ENCODE measurements around the gene RARB.

RARB gene

DNA sequence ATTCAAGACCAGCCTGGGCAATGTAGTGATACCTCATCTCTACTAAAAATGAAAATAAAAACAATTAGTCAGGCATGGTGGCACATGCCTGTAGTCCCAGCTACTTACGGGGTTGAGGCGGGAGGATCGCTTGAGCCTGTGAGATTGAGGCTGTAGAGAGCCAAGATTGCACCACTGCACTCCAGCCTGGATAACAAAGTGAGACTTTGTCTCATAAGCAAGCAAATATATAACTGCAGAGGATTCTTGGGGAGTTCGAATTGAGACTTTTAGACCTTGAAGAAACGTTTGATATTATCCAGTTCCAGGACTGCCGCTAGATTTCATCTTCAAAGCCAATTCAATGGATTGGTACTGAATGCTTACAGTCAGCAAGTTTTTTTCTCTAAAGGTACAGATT is 11.9 kb upstream of the RARB start:
- no peak for DNase-seq (ENCODE audit: low read depth in 1 of 2, low spot score in 1 of 2)
- Histone ChIP-seq H3K27ac (replicated peaks) (no peak overlapping the region), H3K27me3 (ENCODE audit: insufficient read depth, poor library complexity, severe bottlenecking) (no peaks in the 10 kb centered on the region), H3K4me3 (replicated peaks; ENCODE audit: insufficient read depth, low read length) (no peak overlapping the region)
- TF ChIP-seq SPI1 (IDR thresholded peaks at IDR 0.05; ENCODE audit: borderline replicate concordance, low read depth) = no peak
- no peak for TF ChIP-seq GABPA (IDR thresholded peaks at IDR 0.05; ENCODE audit: low read depth)
- TF ChIP-seq, protein P1, sequence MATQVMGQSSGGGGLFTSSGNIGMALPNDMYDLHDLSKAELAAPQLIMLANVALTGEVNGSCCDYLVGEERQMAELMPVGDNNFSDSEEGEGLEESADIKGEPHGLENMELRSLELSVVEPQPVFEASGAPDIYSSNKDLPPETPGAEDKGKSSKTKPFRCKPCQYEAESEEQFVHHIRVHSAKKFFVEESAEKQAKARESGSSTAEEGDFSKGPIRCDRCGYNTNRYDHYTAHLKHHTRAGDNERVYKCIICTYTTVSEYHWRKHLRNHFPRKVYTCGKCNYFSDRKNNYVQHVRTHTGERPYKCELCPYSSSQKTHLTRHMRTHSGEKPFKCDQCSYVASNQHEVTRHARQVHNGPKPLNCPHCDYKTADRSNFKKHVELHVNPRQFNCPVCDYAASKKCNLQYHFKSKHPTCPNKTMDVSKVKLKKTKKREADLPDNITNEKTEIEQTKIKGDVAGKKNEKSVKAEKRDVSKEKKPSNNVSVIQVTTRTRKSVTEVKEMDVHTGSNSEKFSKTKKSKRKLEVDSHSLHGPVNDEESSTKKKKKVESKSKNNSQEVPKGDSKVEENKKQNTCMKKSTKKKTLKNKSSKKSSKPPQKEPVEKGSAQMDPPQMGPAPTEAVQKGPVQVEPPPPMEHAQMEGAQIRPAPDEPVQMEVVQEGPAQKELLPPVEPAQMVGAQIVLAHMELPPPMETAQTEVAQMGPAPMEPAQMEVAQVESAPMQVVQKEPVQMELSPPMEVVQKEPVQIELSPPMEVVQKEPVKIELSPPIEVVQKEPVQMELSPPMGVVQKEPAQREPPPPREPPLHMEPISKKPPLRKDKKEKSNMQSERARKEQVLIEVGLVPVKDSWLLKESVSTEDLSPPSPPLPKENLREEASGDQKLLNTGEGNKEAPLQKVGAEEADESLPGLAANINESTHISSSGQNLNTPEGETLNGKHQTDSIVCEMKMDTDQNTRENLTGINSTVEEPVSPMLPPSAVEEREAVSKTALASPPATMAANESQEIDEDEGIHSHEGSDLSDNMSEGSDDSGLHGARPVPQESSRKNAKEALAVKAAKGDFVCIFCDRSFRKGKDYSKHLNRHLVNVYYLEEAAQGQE (IDR thresholded peaks at IDR 0.05; ENCODE audit: insufficient replicate concordance, low read depth) = no peak
- TF ChIP-seq, protein P2, sequence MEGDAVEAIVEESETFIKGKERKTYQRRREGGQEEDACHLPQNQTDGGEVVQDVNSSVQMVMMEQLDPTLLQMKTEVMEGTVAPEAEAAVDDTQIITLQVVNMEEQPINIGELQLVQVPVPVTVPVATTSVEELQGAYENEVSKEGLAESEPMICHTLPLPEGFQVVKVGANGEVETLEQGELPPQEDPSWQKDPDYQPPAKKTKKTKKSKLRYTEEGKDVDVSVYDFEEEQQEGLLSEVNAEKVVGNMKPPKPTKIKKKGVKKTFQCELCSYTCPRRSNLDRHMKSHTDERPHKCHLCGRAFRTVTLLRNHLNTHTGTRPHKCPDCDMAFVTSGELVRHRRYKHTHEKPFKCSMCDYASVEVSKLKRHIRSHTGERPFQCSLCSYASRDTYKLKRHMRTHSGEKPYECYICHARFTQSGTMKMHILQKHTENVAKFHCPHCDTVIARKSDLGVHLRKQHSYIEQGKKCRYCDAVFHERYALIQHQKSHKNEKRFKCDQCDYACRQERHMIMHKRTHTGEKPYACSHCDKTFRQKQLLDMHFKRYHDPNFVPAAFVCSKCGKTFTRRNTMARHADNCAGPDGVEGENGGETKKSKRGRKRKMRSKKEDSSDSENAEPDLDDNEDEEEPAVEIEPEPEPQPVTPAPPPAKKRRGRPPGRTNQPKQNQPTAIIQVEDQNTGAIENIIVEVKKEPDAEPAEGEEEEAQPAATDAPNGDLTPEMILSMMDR (IDR thresholded peaks at IDR 0.05; ENCODE audit: insufficient read depth, low read length) = no peak
- TF ChIP-seq POLR2AphosphoS5 (IDR thresholded peaks at IDR 0.05; ENCODE audit: low read depth) = no peak

DNA sequence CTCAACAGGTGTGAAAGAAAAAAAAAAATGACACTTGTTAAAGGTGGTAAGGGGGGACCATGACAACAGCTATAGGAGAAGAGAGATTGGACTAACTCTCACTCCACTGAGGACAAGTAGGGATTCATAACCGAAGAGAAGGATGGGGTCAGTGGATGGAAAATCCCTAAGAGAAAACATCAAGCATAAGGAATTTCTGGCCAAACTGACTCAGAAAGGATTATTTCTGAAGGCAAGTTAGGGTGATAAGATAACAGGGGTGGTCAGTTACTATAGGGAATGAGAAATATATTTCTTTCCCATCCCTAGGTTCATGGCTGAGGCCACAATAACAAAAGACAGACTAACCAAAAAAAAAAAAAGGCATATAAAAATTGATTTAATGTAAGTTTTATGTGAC is 9.5 kb upstream of the RARB start:
- no peaks in the 10 kb centered on the region for H3K27me3 ChIP-seq (ENCODE audit: insufficient read depth, poor library complexity, severe bottlenecking)
- H3K4me3 ChIP-seq (replicated peaks; ENCODE audit: insufficient read depth, low read length) = no peak overlapping the region
- TF ChIP-seq POLR2AphosphoS5 (IDR thresholded peaks at IDR 0.05; ENCODE audit: low read depth) (no peak), SPI1 (IDR thresholded peaks at IDR 0.05; ENCODE audit: borderline replicate concordance, low read depth) (no peak), GABPA (IDR thresholded peaks at IDR 0.05; ENCODE audit: low read depth) (no peak)
- TF ChIP-seq, protein P1 (IDR thresholded peaks at IDR 0.05; ENCODE audit: insufficient replicate concordance, low read depth) = no peak
- TF ChIP-seq, protein P2 (IDR thresholded peaks at IDR 0.05; ENCODE audit: insufficient read depth, low read length) = no peak
- DNase-seq (ENCODE audit: low read depth in 1 of 2, low spot score in 1 of 2) = no peak
- H3K27ac ChIP-seq (replicated peaks) = no peak overlapping the region

DNA sequence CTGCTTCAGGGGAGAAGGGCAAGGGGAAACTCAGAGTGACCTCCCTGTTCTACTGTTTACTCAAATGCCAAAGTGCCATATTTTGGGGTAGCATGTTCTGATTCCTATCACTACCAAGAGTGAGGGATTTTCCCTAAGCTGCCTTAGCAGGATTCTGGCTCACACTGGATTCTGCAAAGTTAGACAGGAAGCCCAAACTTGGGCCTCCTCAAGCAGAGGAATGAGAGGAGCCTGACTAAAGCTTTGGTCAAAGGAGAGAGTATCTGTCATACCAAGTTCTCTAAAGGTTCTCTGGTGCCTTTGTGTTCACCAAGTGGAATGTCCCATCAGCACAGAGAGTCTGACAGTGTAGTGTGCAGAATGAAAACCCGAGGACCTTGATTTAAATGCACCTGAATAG is 8.8 kb upstream of the RARB start:
- DNase-seq (ENCODE audit: low read depth in 1 of 2, low spot score in 1 of 2) = no peak
- H3K27me3 ChIP-seq (ENCODE audit: insufficient read depth, poor library complexity, severe bottlenecking) = no peaks in the 10 kb centered on the region
- H3K4me3 ChIP-seq (replicated peaks; ENCODE audit: insufficient read depth, low read length) = no peak overlapping the region
- no peak overlapping the region for H3K27ac ChIP-seq (replicated peaks)
- TF ChIP-seq SPI1 (IDR thresholded peaks at IDR 0.05; ENCODE audit: borderline replicate concordance, low read depth) (no peak), POLR2AphosphoS5 (IDR thresholded peaks at IDR 0.05; ENCODE audit: low read depth) (no peak), GABPA (IDR thresholded peaks at IDR 0.05; ENCODE audit: low read depth) (no peak)
- TF ChIP-seq, protein P2 (IDR thresholded peaks at IDR 0.05; ENCODE audit: insufficient read depth, low read length) = no peak
- TF ChIP-seq, protein P1 (IDR thresholded peaks at IDR 0.05; ENCODE audit: insufficient replicate concordance, low read depth) = no peak
